ENCODE measurements around the gene ALPI.
A peak's percentile ranks its signal among the peaks of the same experiment; 100 is the strongest.
"Not testable (repeated sequence)": the region's sequence is repeated elsewhere in the genome, so short reads cannot be mapped to it uniquely, and the experiment has no call there.

The ALPI gene

DNA sequence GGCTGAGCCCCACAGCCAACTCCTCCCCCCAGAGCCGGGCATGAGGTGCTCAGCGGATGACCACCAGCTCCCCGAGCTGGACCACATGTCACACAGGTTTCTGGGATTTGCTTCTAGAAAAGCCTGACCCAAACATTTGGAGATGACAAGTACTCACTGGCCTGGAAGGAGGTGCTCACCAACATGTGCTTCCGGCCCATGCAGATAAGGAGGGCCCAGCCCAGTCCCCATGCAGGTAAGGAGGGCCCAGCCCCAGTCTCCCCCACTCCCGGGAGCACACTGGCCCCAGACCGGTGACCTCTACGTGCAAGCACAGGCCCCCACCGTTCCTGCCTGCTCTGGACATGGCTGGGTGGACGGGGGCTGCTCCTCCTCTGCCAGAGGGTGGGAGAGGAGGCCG lies 14.0 kb upstream of the ALPI start:
- not testable (repeated sequence) for DNase-seq (ENCODE audit: low spot score)

DNA sequence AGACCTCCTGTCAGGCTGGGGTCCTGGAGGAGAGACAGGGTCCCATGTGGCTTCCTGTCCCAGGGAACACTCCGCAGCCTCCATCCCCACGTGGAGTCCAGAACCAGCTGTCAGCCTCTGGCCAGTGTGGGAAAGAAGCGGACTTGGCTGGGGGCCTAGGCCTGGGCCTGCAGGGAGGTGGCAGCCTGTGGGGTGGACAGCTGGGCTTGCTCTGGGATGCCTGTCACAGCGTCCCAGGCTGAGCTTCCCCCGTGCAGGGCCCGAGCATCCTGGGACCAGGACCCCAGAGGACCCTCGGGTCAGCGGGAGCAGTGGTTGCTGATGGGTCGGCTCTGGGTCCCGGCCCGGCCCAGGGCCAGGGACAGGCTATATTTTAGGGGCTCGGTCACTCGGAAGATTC lies 13.5 kb upstream of the ALPI start:
- DNase-seq (ENCODE audit: low spot score), result not testable (repeated sequence)

DNA sequence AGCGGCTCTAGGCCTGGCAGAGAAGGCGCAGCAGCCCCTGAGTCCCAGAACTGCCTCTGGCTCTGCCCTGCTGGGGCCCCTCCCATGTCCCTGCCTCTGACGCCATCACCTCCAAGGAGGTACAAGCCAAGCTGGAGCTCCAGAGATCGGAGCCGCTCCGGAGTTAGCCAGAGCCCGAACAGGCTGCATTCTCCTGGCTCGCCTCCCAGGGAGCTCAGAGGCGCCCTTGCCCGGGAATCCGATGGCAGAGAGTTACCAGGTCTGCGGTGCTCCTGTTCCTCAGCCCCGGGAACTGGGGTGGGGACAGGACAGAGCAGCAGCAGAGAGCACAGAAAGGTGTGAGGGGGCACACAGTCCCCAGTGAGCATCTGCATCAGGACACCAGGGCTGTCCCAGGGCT lies 12.9 kb upstream of the ALPI start:
- DNase-seq (ENCODE audit: low spot score), result not testable (repeated sequence)

DNA sequence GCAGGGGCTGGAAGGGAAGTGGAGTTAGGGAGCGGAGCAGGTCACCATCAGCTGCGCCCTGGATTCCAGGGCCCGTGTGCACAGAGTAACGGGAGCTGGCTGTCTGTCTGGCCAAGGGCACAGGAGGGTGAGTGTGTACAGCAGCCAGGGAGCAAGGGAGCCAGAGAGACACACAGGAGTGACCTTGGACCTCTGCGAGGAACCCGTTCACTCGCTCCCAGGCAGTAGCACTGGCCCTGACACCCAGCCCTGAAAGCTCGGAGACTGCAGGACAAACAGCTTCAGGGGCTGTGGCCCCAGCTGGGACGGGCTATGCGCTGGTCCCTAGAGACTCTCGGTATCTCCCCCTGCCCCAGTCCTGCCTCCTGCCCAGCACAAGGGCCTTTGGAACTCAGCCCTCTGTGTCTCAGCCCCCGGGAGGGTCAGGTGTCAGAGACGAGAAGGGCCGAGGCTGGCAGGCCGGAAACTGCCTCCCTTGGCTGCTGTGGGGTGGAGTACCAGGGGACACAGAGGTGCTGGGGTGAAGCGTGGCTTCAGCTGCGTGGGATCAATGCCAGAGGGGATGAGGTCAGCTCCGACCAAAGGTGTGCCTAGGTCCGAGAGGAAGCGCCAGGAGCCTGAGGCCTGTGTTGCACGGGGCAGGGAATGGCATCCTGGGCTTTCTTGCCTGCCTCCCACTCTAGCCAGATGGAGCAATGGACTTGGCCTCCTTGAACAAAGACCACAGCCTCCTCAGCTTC lies 12.1 kb upstream of the ALPI start:
- DNase-seq (ENCODE audit: low spot score), result not testable (repeated sequence)

DNA sequence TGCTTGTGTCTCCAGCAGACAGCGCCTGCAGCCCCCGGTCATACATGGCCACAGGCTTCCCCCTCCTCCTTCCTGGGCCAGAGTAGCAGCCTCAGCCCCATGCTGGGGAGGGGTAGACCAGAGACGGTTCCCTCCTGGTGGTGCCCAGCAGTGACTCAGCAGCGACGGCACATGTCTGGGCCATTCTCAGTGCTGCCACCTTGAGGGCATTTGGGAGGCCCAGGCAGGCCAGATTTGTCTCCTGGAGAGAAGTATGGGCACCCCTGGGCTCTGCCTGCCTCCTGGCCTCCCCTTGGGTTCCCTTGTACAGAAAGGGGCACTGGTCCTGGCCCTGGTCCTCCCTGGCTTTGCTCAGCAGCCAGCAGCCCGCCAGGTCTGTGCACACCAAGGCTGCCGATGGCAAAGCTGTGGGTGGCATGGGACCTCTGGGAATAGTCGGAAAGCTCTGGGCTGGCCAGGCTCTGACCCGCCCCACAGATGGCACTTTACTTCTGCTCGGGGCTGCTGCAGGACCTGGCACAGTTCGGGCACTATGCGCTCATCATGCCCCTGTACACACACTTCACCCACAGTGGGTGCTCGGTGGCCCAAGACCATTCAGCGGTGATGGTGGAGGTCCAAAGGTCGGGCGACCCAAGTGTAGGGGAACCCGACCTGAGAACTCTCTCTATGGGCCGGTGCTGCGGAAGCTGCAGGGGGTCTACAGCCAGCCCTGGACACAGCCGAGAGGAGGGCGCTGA lies 11.4 kb upstream of the ALPI start:
- DNase-seq (ENCODE audit: low spot score), result no peak

DNA sequence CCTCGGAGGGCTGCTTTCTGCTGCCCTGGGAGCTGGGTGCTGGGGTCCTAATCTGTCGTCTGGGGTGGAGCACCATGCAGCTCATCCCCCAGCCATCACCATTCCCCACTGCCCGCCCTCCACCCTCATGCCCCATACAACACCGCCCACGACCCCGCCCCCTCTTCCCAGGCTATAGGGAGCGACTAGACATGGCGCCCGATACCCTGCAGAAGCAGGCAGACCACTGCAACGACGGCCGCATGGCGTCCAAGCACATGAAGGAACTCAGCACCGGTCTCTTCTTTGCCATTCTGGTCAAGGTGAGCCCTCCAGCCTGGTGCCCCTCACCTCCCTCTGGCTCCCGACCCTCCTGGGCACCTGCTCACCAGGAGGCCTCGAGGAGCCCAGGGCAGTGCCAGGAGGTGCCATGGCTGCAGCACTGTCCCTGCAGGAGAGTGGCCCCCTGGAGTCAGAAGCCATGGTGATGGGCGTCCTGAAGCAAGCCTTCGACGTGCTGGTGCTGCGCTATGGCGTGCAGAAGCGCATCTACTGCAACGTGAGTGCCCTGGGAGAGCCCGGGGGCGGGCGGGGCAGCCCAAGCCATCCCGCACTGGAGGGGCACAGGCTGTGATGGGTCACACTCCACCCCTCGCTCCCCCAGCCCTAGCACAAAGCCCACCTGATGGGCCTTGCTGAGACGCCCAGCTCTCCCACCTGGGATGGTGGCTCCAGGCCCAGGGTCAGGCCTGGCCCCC lies 10.6 kb upstream of the ALPI start:
- not testable (repeated sequence) for DNase-seq (ENCODE audit: low spot score)

DNA sequence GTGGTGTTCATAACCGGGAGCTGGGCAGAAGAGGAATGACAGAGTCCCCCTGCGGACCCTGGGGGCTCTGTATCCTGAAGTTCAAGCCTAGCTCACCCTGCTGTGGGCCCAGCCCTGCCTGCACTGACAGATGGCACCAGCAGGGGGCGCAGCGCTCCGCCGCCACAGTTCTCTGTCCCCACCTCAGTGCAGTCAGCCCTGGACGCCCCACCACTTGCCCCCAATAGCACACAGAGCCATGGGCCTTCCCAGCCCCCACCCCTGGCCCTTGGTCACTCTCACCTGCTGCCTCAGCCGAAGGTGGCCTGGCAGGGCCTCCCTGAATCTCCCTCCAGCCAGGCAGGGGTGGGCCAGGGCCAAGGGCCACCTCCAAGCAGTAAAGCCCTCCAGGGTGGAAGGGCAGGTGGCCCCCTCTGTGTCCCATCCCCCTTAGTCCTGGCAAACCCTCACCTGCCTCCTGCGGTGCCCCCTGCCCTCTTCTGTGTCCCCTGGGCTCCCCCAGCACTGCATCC lies 9.6 kb upstream of the ALPI start:
- DNase-seq (ENCODE audit: low spot score), result not testable (repeated sequence)

DNA sequence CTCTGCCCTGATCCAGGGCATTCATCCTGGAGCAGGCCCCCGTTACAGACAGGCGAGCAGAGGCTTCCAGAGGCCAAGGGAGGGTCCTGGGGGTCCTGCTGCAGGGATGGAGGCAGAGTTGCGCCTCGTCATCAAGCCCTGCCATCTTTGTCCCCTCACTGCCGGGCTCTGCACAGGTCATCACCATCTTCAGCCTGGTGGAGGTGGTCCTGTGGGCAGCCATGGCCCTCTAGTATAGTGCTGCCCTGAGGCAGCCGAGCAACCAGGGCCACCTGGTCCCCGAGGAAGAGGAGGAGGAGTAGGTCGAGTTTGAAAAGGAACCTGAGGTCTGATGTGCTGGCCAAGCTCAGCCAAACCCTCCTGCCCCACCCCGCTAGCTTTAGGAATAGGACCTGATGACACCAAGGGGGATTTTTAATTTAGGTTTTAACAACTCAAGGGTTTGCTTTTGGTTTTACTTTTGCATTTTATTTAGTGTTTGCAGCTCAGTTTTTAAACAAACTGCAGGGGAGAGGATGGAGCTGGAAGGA lies 8.8 kb upstream of the ALPI start:
- DNase-seq (ENCODE audit: low spot score), result no peak

DNA sequence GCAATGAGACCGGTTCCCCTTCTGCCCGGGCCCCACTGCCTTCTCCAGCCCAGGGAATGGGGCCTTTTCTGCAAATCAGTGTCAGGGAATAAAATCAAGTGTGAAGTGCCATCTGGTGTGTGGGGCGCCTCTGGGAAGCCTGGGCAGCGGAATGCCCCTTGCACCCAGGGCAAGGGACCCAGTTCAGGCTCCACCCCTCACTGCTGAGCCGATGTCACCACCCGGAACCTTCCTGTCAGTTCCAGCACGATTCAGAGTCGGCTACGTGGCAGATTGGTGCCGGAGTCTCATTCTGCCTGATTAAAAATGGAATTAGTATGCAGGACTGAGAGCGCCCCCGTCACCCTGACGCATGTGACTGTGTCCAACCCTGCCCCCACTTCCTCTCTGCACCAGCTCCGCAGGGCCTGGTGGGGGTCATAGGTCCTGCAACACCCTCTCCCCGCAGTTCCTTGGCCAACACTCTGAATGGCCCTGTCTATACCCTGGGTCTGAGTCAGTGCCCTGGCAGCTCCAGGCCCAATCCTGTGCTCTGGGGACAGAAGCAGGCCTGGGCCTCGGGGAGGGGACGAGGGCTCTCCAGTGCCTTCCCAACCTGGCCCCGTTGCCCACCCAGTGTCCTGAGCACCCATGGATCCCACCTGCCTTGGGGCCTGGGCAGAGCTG lies 8.2 kb upstream of the ALPI start:
- DNase-seq (ENCODE audit: low spot score), result peak; percentile 37

DNA sequence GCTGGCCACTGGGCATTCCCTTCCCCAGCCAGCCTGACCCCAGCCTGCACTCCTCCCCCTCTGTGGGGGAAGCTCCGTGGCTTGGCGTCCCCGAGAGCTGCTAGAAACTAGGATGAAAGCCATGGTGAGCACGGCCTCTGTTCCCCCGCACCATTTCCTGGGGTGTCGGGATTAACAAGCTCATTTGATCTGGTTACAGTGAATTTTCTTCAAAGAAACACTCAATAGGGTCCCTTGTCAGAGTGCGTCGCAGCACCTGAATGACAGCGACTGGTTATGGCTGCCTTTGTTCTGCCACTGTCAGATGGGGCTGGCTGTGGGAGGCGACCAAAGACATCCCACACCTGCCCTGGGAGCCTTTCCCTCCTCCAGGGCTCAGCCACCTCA lies 7.7 kb upstream of the ALPI start:
- DNase-seq (ENCODE audit: low spot score), result no peak

DNA sequence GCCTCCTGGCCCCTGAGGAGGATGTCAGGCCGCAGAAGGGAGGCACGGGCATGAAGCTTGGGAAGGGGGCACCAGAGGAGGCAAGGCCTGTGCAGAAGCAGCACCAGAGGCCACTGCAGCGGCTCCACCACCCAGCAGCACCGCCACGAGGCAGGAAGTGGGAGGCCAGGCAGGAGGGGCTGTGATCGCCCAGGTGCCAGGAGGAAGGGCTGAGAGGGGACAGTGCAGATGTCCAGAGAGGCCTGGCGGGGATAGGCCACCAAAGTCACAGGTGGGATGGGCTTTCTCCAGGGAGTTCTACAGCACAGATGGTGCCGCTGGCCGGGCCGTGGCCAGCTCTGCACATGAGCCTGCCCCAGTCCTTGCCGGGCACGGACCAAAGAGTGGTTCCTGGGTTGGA lies 6.0 kb upstream of the ALPI start:
- no peak for DNase-seq (ENCODE audit: low spot score)

DNA sequence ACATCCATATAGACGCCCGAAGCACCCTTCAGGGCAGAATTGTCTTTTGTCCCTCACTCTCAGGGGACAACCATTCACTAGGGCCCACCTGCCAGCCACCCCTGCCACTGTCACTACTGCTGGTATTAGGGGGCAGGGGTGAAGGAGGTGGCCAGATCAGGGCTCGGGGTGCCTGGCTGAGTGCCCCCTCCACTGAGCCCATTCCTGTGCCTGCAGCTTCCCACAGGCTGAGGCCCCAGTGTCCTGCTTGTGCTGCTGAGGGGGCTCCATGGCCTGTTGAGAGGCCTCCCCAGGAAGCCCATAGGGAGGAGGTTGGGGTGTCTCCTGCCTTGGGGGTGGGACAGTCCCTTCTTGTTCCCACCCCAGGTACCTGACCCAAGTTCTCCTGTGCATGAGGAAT lies 4.3 kb upstream of the ALPI start:
- not testable (repeated sequence) for DNase-seq (ENCODE audit: low spot score)

DNA sequence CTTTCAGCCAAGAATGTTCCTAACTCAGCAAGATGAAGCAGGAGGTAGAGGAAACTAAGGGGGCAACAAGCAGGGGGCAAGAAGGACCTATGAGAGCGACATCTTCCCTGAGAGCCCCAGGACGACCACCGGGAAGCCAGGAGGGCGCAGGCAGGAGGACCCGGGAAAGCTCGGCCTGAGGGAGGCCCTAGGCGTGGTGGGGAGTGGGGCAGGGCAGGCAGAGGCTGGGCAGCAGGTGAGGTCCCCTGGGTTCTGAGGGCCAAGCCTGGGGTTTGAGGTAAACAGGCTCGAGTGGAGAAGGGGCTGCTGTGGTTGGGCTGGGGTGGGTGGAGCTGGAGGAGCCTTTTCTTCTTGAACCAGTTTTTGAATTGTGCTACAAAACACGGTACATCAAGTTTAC lies 1.3 kb upstream of the ALPI start:
- no peak for DNase-seq (ENCODE audit: low spot score)

DNA sequence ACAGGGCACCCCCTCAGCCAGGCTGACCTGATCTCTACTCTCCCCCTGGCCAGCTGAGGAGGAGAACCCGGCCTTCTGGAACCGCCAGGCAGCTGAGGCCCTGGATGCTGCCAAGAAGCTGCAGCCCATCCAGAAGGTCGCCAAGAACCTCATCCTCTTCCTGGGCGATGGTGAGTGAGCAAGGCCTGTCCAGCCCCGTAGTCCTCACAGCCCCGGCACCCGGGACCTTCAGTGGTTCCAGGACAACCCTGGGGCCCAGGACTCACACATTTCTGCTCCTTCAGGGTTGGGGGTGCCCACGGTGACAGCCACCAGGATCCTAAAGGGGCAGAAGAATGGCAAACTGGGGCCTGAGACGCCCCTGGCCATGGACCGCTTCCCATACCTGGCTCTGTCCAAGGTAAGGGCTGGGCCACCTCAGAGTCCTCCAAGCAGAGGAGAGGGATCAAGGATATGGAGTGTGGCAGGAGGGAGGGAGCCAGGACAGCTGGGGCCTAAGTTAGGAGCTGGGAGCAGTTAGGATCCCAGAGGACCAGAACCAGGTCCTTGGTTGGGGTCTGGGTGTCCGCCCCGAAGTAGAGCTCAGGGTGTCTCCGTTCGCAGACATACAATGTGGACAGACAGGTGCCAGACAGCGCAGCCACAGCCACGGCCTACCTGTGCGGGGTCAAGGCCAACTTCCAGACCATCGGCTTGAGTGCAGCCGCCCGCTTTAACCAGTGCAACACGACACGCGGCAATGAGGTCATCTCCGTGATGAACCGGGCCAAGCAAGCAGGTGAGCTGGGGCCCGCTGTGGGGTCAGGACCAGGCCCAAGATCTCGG lies 555 bp downstream of the ALPI start:
- no peak for DNase-seq (ENCODE audit: low spot score)

DNA sequence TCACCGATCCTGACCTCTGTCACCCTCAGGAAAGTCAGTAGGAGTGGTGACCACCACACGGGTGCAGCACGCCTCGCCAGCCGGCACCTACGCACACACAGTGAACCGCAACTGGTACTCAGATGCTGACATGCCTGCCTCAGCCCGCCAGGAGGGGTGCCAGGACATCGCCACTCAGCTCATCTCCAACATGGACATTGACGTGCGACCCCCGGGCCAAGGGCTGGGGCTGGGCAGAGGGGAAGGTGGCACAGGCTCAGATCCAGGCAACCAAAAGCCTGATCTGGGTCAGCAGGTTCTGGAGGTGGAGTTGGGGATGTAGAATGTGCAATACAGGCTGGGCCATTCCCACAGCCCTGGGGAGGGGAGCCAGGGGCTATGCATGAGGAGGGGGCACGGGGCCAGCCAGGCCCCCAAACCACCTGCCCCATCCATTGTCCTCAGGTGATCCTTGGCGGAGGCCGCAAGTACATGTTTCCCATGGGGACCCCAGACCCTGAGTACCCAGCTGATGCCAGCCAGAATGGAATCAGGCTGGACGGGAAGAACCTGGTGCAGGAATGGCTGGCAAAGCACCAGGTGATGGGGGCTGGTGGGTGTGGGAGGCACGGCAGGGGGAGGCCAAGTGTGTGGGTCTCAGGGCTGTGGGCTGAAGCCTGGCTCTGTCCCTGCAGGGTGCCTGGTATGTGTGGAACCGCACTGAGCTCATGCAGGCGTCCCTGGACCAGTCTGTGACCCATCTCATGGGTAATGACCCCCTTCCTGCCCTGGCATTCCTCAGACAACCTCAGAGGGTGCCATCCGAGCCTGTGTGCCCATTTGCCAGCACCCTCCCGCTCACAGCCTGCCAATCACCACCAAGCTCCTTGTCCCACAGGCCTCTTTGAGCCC lies 1.4 kb downstream of the ALPI start:
- DNase-seq (ENCODE audit: low spot score), result no peak

DNA sequence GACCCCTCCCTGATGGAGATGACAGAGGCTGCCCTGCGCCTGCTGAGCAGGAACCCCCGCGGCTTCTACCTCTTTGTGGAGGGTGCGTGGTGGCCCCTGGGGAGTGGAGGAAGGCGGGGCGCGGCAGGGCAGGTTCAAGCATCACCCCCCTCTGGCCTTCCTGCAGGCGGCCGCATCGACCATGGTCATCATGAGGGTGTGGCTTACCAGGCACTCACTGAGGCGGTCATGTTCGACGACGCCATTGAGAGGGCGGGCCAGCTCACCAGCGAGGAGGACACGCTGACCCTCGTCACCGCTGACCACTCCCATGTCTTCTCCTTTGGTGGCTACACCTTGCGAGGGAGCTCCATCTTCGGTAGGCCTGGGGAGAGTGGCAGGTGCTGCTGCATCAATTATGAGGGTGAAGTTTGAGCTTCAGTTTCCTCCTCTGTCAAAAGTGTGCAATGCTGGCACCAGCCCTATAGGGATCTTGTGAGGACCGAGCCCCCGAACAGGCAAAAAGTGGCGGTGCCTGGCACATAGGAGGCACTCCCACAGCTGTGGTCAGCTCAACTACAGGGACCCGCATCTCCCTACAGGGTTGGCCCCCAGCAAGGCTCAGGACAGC lies 2.2 kb downstream of the ALPI start:
- DNase-seq (ENCODE audit: low spot score), result no peak

DNA sequence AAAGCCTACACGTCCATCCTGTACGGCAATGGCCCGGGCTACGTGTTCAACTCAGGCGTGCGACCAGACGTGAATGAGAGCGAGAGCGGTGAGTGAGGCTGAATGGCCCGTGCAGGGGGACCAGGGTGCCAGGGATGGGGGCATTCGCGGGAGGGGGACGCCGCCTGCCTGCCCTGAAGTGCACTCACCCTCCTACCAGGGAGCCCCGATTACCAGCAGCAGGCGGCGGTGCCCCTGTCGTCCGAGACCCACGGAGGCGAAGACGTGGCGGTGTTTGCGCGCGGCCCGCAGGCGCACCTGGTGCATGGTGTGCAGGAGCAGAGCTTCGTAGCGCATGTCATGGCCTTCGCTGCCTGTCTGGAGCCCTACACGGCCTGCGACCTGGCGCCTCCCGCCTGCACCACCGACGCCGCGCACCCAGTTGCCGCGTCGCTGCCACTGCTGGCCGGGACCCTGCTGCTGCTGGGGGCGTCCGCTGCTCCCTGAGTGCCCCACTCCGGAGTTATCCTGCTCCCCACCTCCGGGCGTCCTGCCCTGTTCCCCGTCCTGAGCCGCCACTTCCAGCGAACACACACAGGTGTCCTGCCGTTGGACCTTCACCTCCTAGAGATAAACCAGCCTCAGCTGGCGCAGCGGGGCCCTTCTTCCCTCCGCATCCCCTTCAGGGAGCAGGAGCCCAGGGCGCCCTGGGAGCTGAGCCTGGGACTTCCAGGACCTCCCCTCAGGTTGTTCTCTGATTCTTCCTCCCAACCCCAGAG lies 2.9 kb downstream of the ALPI start:
- DNase-seq (ENCODE audit: low spot score), result no peak

DNA sequence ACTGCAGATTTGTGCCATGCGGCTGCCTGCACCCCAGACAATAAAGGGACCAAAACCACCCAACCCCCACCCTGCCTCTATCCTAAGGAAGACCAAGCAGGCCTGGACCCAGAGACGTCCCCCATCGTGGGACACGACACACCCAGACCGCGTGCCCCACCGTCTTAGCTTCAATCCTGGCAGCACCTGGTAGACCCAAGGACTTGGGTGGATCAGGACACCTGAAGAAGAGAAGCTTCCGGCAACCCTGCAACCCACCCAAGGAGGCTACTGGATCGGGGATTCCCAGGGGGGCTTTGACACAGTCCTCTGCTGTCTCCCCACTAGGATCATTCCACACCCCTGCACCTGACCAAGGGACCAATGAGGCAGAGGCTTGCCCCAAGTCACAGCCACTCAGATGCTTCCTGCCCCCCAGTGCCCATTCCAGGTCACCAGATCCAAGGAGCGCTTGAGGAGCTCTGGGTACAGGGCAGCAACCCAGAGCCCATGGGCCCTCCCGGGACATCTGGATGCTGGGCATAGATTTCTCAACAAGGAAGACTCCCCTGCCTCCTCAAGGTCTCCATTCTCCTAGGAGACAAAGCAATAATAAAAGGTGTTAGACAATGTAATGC lies 3.6 kb downstream of the ALPI start:
- DNase-seq (ENCODE audit: low spot score), result no peak
